ENCODE data around the gene SON. TPM values are rescaled to one million over a fixed set of nuclear protein-coding genes. Genes with fewer than 3 reads are reported as not detected.

SON gene
- total RNA-seq, 1 experiment from 2014 or later, result 220 TPM

DNA sequence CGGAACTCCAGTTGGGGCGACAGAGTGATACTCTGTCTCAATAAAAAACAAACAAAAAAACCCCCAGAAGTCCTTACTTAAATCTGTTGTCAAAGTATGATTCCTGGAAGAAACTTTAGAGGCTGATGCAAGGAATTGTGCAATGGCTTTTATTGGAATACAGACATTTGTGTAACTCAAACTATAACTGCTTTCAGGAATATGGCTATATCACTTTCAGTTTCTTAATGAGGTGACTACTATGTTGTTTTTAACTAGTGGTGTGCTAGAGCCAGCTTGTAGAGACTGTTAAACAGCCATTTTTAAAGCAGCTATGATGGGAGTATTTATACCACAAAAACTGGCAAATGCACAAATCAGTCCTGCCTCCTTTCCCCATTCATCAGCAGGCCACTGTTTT lies 28.6 kb upstream of the SON start:
- H3K4me1 ChIP-seq, result no peaks in the 10 kb centered on the region
- H3K4me3 ChIP-seq (ENCODE audit: low read depth, low read length), result no peak overlapping the region
- H3K27ac Mint-ChIP-seq (ENCODE audit: unreplicated experiment), result no peak overlapping the region
- no peaks in the 10 kb centered on the region for H3K27me3 Mint-ChIP-seq (ENCODE audit: insufficient read depth, unreplicated experiment)
- TF ChIP-seq, protein P1, sequence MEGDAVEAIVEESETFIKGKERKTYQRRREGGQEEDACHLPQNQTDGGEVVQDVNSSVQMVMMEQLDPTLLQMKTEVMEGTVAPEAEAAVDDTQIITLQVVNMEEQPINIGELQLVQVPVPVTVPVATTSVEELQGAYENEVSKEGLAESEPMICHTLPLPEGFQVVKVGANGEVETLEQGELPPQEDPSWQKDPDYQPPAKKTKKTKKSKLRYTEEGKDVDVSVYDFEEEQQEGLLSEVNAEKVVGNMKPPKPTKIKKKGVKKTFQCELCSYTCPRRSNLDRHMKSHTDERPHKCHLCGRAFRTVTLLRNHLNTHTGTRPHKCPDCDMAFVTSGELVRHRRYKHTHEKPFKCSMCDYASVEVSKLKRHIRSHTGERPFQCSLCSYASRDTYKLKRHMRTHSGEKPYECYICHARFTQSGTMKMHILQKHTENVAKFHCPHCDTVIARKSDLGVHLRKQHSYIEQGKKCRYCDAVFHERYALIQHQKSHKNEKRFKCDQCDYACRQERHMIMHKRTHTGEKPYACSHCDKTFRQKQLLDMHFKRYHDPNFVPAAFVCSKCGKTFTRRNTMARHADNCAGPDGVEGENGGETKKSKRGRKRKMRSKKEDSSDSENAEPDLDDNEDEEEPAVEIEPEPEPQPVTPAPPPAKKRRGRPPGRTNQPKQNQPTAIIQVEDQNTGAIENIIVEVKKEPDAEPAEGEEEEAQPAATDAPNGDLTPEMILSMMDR (IDR thresholded peaks at IDR 0.05; ENCODE audit: insufficient read depth in 1 of 2, low read depth in 1 of 2, low read length in 1 of 2, severe bottlenecking in 1 of 2, unreplicated experiment in 1 of 2), result no peak
- H3K4me1 Mint-ChIP-seq (ENCODE audit: low read depth, unreplicated experiment), result no peaks in the 10 kb centered on the region
- DNase-seq, result no peak
- H3K27me3 ChIP-seq (replicated peaks; ENCODE audit: control insufficient read depth, insufficient read depth, low read length), result no peaks in the 10 kb centered on the region
- H3K36me3 ChIP-seq (ENCODE audit: control insufficient read depth, insufficient read depth, low read length), result 0 out of 2 replicates have a peak, but pooled peaks cover 2% of the 10 kb centered on the region
- H3K4me3 Mint-ChIP-seq (ENCODE audit: unreplicated experiment), result no peak overlapping the region
- ChIA-PET CTCF (no interaction called here), POLR2A (no interaction called here)
- intact Hi-C loops (cut with micrococcal nuclease; ENCODE audit: unreplicated experiment), result no loop called here
- no peaks in the 10 kb centered on the region for H3K9me3 Mint-ChIP-seq (ENCODE audit: unreplicated experiment)
- peaks cover 66% of the 10 kb centered on the region for H3K36me3 Mint-ChIP-seq (ENCODE audit: insufficient read depth, unreplicated experiment)
- no peaks in the 10 kb centered on the region for H3K9me3 ChIP-seq
- no TSS peak for BruUV-seq (replicated peaks)

DNA sequence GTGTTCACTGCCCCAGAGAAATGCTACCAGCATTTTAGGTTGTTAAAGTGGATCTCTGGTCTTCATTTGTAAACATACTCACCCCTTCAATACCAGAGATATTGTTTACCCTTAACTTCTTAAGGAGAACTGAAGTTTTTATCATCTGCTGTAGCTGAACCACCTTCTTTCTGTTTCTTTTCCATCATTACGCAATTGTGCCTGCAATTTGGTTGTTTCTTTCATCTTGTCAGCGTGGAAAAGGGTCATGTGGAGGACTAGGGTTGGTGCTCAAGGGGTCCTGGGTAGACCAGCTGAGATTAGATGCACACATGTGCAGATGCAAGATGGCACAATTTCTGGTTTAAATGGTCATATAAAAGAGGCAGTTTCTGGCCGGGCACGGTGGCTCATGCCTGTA lies 23.9 kb upstream of the SON start:
- Mint-ChIP-seq H3K27ac (ENCODE audit: unreplicated experiment) (no peak overlapping the region), H3K4me3 (ENCODE audit: unreplicated experiment) (no peak overlapping the region), H3K9me3 (ENCODE audit: unreplicated experiment) (no peaks in the 10 kb centered on the region), H3K27me3 (ENCODE audit: insufficient read depth, unreplicated experiment) (no peaks in the 10 kb centered on the region), H3K4me1 (ENCODE audit: low read depth, unreplicated experiment) (no peaks in the 10 kb centered on the region), H3K36me3 (ENCODE audit: insufficient read depth, unreplicated experiment) (peaks cover 73% of the 10 kb centered on the region)
- Histone ChIP-seq H3K27me3 (replicated peaks; ENCODE audit: control insufficient read depth, insufficient read depth, low read length) (no peaks in the 10 kb centered on the region), H3K9me3 (no peaks in the 10 kb centered on the region), H3K4me1 (no peaks in the 10 kb centered on the region), H3K4me3 (ENCODE audit: low read depth, low read length) (no peak overlapping the region), H3K36me3 (ENCODE audit: control insufficient read depth, insufficient read depth, low read length) (0 out of 2 replicates have a peak, but pooled peaks cover 2% of the 10 kb centered on the region)
- no peak for DNase-seq
- BruUV-seq (replicated peaks), result no TSS peak
- ChIA-PET CTCF (no interaction called here), POLR2A (no interaction called here)
- TF ChIP-seq, protein P1 (IDR thresholded peaks at IDR 0.05; ENCODE audit: insufficient read depth in 1 of 2, low read depth in 1 of 2, low read length in 1 of 2, severe bottlenecking in 1 of 2, unreplicated experiment in 1 of 2), result no peak
- intact Hi-C loops (cut with micrococcal nuclease; ENCODE audit: unreplicated experiment), result no loop called here

DNA sequence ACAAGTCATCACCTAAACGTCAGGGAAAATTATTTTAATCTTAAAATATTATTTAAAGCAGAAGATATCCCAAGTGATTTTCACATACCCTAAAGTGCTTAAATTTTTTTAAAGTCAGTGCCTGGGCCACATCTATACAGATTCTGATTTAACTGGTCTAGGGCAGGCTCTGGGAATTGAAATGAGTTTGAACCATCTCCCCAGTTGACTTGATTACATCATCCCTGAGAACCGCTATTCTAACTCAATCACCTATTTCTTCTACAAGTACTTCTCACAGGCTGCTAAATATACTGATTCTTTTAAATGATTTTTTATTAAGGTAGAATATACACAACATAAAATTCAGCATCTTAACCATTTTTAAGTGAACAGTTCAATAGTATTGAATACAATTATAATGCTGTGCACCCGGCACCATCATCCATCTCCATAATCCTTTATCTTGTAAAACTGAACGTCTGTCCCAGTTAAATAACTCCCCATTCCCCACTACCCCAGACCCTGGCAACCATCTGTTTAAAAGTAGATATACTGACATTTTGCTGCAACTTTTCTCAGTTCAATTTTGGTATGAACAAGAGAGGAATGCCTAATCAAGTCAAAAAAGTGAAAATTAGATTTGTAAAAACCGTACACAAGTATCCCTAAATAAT lies 20.4 kb upstream of the SON start:
- Mint-ChIP-seq H3K9me3 (ENCODE audit: unreplicated experiment) (no peaks in the 10 kb centered on the region), H3K27me3 (ENCODE audit: insufficient read depth, unreplicated experiment) (no peaks in the 10 kb centered on the region), H3K4me3 (ENCODE audit: unreplicated experiment) (no peak overlapping the region), H3K27ac (ENCODE audit: unreplicated experiment) (peak overlapping the region; percentile 32), H3K36me3 (ENCODE audit: insufficient read depth, unreplicated experiment) (peaks cover 73% of the 10 kb centered on the region), H3K4me1 (ENCODE audit: low read depth, unreplicated experiment) (no peaks in the 10 kb centered on the region)
- BruUV-seq (replicated peaks), result no TSS peak
- H3K4me1 ChIP-seq, result no peaks in the 10 kb centered on the region
- intact Hi-C loops (cut with micrococcal nuclease; ENCODE audit: unreplicated experiment), result no loop called here
- DNase-seq, result no peak
- ChIA-PET CTCF (no interaction called here), POLR2A (no interaction called here)
- H3K36me3 ChIP-seq (ENCODE audit: control insufficient read depth, insufficient read depth, low read length), result no peaks in the 10 kb centered on the region
- TF ChIP-seq, protein P1 (IDR thresholded peaks at IDR 0.05; ENCODE audit: insufficient read depth in 1 of 2, low read depth in 1 of 2, low read length in 1 of 2, severe bottlenecking in 1 of 2, unreplicated experiment in 1 of 2), result no peak
- H3K9me3 ChIP-seq, result no peaks in the 10 kb centered on the region
- H3K27me3 ChIP-seq (replicated peaks; ENCODE audit: control insufficient read depth, insufficient read depth, low read length), result no peaks in the 10 kb centered on the region
- no peak overlapping the region for H3K4me3 ChIP-seq (ENCODE audit: low read depth, low read length)
